Mononuclear cell (primary cell): ENCODE results near the gene SEC22B. TPM values are rescaled to one million over a fixed set of nuclear protein-coding genes. Genes with fewer than 3 reads are reported as not detected.
"Not testable (repeated sequence)": the region's sequence is repeated elsewhere in the genome, so short reads cannot be mapped to it uniquely, and the experiment has no call there.

Source experiments
- H3K27me3 ChIP-seq: 2 replicates; pipeline ENCODE4 v1.6.0; 2011; ENCODE audit warnings: low read length, control low read depth; ENCODE audit not compliant: insufficient read depth
- H3K4me1 ChIP-seq: 2 replicates; pipeline ENCODE4 v1.5.1; 2011; ENCODE audit warnings: mild to moderate bottlenecking, low read length, control low read depth; ENCODE audit not compliant: insufficient read depth
- H3K4me3 ChIP-seq: 2 replicates; pipeline ENCODE4 v1.5.1; 2011; ENCODE audit warnings: mild to moderate bottlenecking, low read length, moderate library complexity
- H3K9me3 ChIP-seq: 2 replicates; pipeline ENCODE4 v1.5.1; 2011; ENCODE audit warnings: low read depth, mild to moderate bottlenecking, control low read depth, low read length
- total RNA-seq: library from RNA; depleted of rRNA; stranded (reverse); fragments of >200 nt; gene quantifications from one replicate; pipeline ENCODE4 v1.2.3, GENCODE V29; 2012

SEC22B gene
- total RNA-seq, 1 donor, result 55.3 TPM

- H3K9me3 ChIP-seq, H3K4me3 ChIP-seq, H3K27me3 ChIP-seq: not testable (repeated sequence)
- H3K4me1 ChIP-seq, result peaks cover 27% of the 10 kb centered on the region
Observed at GRCh38 chr1:120132406-120132763, 43.9 kb downstream of the SEC22B start.

GRCh38 chr1:120131611-120132405, 44.5 kb downstream of the SEC22B start:
- H3K9me3 ChIP-seq, H3K4me3 ChIP-seq, H3K27me3 ChIP-seq: not testable (repeated sequence)
- peaks cover 27% of the 10 kb centered on the region for H3K4me1 ChIP-seq

- H3K9me3 ChIP-seq, H3K4me3 ChIP-seq, H3K27me3 ChIP-seq: not testable (repeated sequence)
- peaks cover 37% of the 10 kb centered on the region for H3K4me1 ChIP-seq
Observed at GRCh38 chr1:120127921-120128320, 48.4 kb downstream of the SEC22B start.

GRCh38 chr1:120126216-120126615, 50.1 kb downstream of the SEC22B start:
- not testable (repeated sequence) for H3K4me3 ChIP-seq, H3K27me3 ChIP-seq, H3K9me3 ChIP-seq
- peaks cover 32% of the 10 kb centered on the region for H3K4me1 ChIP-seq

- H3K9me3 ChIP-seq, H3K27me3 ChIP-seq, H3K4me3 ChIP-seq: not testable (repeated sequence)
- H3K4me1 ChIP-seq, result peaks cover 33% of the 10 kb centered on the region
Observed at GRCh38 chr1:120124628-120125027, 51.7 kb downstream of the SEC22B start.

GRCh38 chr1:120123813-120124510, 52.4 kb downstream of the SEC22B start:
- H3K4me1 ChIP-seq, result peaks cover 33% of the 10 kb centered on the region
- H3K27me3 ChIP-seq, result not testable (repeated sequence)

GRCh38 chr1:120122262-120122893, 53.9 kb downstream of the SEC22B start:
- peaks cover 33% of the 10 kb centered on the region for H3K4me1 ChIP-seq
- H3K9me3 ChIP-seq, H3K27me3 ChIP-seq, H3K4me3 ChIP-seq: not testable (repeated sequence)

More at GRCh38 chr1:120123813-120124510, 52.4 kb downstream of the SEC22B start:
- H3K4me3 ChIP-seq, H3K9me3 ChIP-seq: not testable (repeated sequence)

GRCh38 chr1:120121830-120122229, 54.5 kb downstream of the SEC22B start:
- H3K4me3 ChIP-seq, H3K27me3 ChIP-seq, H3K9me3 ChIP-seq: not testable (repeated sequence)
- peaks cover 33% of the 10 kb centered on the region for H3K4me1 ChIP-seq

GRCh38 chr1:120120525-120120924, 55.8 kb downstream of the SEC22B start:
- H3K27me3 ChIP-seq, H3K9me3 ChIP-seq, H3K4me3 ChIP-seq: not testable (repeated sequence)
- peaks cover 33% of the 10 kb centered on the region for H3K4me1 ChIP-seq

- not testable (repeated sequence) for H3K4me3 ChIP-seq, H3K9me3 ChIP-seq
- H3K4me1 ChIP-seq, result peaks cover 15% of the 10 kb centered on the region
Observed at GRCh38 chr1:120117371-120118177, 58.7 kb downstream of the SEC22B start.

GRCh38 chr1:120116094-120116493, 60.2 kb downstream of the SEC22B start:
- not testable (repeated sequence) for H3K4me3 ChIP-seq, H3K27me3 ChIP-seq, H3K9me3 ChIP-seq, H3K4me1 ChIP-seq

More at GRCh38 chr1:120117371-120118177, 58.7 kb downstream of the SEC22B start:
- H3K27me3 ChIP-seq, result not testable (repeated sequence)

GRCh38 chr1:120113134-120113533, 63.2 kb downstream of the SEC22B start:
- not testable (repeated sequence) for H3K4me1 ChIP-seq, H3K27me3 ChIP-seq, H3K9me3 ChIP-seq, H3K4me3 ChIP-seq

GRCh38 chr1:120112212-120112611, 64.1 kb downstream of the SEC22B start:
- H3K9me3 ChIP-seq, H3K27me3 ChIP-seq, H3K4me3 ChIP-seq, H3K4me1 ChIP-seq: not testable (repeated sequence)

GRCh38 chr1:120111771-120112170, 64.5 kb downstream of the SEC22B start:
- H3K9me3 ChIP-seq, H3K4me3 ChIP-seq, H3K27me3 ChIP-seq, H3K4me1 ChIP-seq: not testable (repeated sequence)

GRCh38 chr1:120111008-120111407, 65.3 kb downstream of the SEC22B start:
- not testable (repeated sequence) for H3K4me3 ChIP-seq, H3K27me3 ChIP-seq, H3K4me1 ChIP-seq, H3K9me3 ChIP-seq
